Stimulated activated CD8-positive, alpha-beta memory T cell treated with anti-CD3 and anti-CD28 coated beads, Interleukin-15, amount 100 ng/mL, for 24 hours (primary cell): ENCODE data around the gene ERVW-1.

Experiments used
- DNase-seq: peaks from one replicate; pipeline ENCODE4 v3.0.0-alpha.2; 2020; ENCODE audit warnings: low read depth

The ERVW-1 gene

DNA sequence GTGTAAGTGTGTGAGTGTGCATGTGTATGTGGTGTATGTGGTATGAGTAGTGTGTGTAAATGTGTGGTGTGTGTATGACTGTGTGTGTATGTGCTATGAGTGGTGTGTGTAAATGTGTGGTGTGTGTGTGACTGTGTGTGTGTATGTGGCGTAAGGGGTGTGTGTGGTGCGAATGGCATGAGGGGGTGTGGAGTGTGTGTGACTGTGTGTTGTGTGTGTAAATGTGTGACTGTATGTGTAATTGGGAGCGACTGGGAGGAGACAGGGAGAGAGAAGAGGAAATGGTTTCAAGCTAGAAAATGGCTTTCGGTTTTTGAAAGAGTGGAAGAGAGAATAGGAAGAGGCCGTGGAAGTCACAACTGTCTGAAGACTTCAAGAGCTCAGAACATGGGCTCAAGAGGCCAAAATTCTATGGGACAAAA lies 54.0 kb downstream of the ERVW-1 start:
- no peak for DNase-seq

DNA sequence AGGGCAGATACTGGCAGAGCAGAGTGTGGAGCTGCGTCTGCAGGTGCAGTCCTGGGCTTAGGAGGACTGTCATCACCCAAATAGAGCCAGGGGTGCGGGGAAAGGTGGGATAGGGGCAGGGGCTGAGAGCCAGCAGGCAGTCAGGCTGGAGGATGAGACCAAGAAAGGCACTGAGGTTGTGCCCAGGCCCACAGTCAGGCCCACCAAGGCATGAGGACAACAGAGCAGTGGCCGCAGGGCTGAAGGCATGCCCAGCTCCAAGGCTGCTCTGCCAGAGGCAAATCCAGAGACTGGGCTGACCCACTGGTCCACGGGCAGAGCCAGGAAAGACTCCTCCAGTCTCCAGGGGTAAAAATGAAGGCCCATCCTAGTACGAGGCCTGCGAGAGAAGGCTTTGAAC lies 54.8 kb downstream of the ERVW-1 start:
- DNase-seq = no peak

DNA sequence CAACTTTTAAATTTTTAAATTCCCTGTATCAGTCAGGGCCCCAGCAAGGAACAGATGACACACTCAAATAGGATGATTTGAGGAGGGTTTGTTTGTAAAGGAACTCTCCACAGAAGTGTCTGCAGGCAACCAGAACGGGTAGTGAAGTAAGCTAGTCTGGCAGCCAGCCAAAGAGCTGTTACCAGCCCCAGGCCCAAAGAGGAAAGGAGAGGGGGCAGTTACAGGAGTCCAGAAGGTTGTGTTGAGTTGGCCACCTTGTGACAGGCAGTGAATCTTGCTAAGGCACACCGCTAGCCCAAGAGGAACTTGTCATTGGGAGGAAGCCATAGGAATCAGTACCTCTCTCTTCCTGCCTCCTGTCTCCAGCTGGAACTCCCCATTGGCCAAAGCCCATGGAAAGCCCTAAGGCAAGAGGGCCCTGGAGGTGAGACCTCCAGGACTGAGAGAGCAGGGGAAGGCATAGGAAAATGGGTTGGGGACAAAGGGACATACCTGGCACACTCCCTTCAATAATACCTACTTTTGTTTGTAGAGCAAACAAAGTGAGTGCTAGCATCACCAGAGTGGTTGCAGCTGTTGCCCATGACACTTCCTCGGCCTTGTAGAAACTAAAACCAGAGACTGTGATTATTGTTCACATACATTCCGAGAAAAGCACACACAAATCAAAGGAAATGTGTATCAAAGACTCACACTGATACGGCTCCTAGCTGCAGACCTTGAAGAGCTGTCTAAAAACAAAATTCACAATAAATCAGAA lies 55.9 kb downstream of the ERVW-1 start:
- DNase-seq = no peak
